DND-41 (cell line): ENCODE results near the gene SCRG1.

Source experiments
- ATAC-seq: fragments of 200-7000 bp; cut with Tn5 transposase; 3 replicates; pipeline ENCODE4 v1.9.1; 2021; ENCODE audit warnings: low read depth; ENCODE audit not compliant: insufficient read depth
- DNase-seq: peaks from one replicate; pipeline ENCODE4 v3.0.0-alpha.2; 2020
- H2AFZ ChIP-seq: 2 replicates; pipeline ENCODE4 v1.6.0; 2012; ENCODE audit warnings: low read depth, low read length
- H3K27ac ChIP-seq: 2 replicates; pipeline ENCODE4 v1.5.1; 2012; ENCODE audit warnings: low read length, inconsistent platforms
- H3K27me3 ChIP-seq: fragments of 200-600 bp; sonication (generic); 2 replicates; pipeline ENCODE4 v1.6.0; 2012; ENCODE audit warnings: low read length, mild to moderate bottlenecking, inconsistent platforms; ENCODE audit not compliant: insufficient read depth, poor library complexity
- H3K36me3 ChIP-seq: 2 replicates; pipeline ENCODE4 v1.5.1; 2012; ENCODE audit warnings: low read length, inconsistent platforms; ENCODE audit not compliant: insufficient read depth
- H3K4me1 ChIP-seq: 2 replicates; pipeline ENCODE4 v1.5.1; 2012; ENCODE audit warnings: mild to moderate bottlenecking, low read length; ENCODE audit not compliant: insufficient read depth
- H3K4me2 ChIP-seq: 2 replicates; pipeline ENCODE4 v1.6.0; 2012; ENCODE audit warnings: mild to moderate bottlenecking, moderate library complexity, low read length, inconsistent platforms; ENCODE audit not compliant: insufficient read depth
- H3K4me3 ChIP-seq, 2 experiments: fragments of 200-600 bp in 1 of 2; shearing (Covaris generic) in 1 of 2; 2 replicates each; pipeline ENCODE4 v1.5.1; 2012 to 2016; ENCODE audit warnings: inconsistent platforms in 2 of 2, low read length in 2 of 2, mild to moderate bottlenecking in 2 of 2, low read depth in 1 of 2, moderate library complexity in 1 of 2
- H3K79me2 ChIP-seq: 2 replicates; pipeline ENCODE4 v1.6.0; 2012; ENCODE audit warnings: low read length, inconsistent platforms; ENCODE audit not compliant: insufficient read depth
- H3K9ac ChIP-seq: 2 replicates; pipeline ENCODE4 v1.6.0; 2012; ENCODE audit warnings: low read depth, mild to moderate bottlenecking, inconsistent platforms, low read length, moderate library complexity
- H3K9me3 ChIP-seq: 2 replicates; pipeline ENCODE4 v1.5.1; 2012; ENCODE audit warnings: low read length, moderate library complexity, mild to moderate bottlenecking, inconsistent platforms; ENCODE audit not compliant: insufficient read depth, severe bottlenecking
- H4K20me1 ChIP-seq: 2 replicates; pipeline ENCODE4 v1.6.0; 2012; ENCODE audit warnings: low read length; ENCODE audit not compliant: insufficient read depth
- EZH2 ChIP-seq: IDR thresholded peaks from 3 replicates; pipeline ENCODE4 v1.6.1; 2012; ENCODE audit warnings: borderline replicate concordance, low read depth, mild to moderate bottlenecking, moderate library complexity, low read length, inconsistent platforms; ENCODE audit not compliant: severe bottlenecking
- TF ChIP-seq, protein P1 (sequence below): IDR thresholded peaks from 2 replicates; pipeline ENCODE4 v1.5.1; 2012; ENCODE audit warnings: borderline replicate concordance, low read length, moderate library complexity, mild to moderate bottlenecking; ENCODE audit not compliant: poor library complexity, severe bottlenecking; ENCODE audit errors: extremely low read depth

The SCRG1 gene

DNA sequence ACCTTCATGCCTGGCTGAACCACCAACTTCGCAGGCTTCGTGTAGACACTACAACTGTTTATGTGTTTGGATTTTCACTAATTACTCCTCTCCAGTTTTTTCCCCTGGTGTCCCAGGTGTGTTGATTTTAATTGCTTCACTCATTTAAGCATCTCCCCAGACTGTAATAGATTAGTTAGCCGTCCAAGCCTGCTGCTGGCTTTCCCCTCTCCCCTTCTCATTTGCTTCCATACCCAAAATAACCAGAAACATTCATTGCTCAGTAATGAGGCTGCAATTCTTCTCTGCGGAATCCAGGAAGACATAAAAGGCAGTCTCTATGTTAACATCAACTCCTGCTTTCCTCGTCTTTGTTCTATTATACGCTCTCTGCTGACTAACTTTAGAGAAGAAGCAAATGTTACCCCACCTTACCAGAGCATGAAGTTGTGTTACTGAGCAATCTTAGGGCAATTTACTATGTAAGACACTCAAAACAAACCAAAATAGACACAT lies 37.9 kb upstream of the SCRG1 start:
- no peaks in the 10 kb centered on the region for H3K27me3 ChIP-seq
- H3K79me2 ChIP-seq: no peaks in the 10 kb centered on the region
- DNase-seq: no peak
- TF ChIP-seq, protein P1, sequence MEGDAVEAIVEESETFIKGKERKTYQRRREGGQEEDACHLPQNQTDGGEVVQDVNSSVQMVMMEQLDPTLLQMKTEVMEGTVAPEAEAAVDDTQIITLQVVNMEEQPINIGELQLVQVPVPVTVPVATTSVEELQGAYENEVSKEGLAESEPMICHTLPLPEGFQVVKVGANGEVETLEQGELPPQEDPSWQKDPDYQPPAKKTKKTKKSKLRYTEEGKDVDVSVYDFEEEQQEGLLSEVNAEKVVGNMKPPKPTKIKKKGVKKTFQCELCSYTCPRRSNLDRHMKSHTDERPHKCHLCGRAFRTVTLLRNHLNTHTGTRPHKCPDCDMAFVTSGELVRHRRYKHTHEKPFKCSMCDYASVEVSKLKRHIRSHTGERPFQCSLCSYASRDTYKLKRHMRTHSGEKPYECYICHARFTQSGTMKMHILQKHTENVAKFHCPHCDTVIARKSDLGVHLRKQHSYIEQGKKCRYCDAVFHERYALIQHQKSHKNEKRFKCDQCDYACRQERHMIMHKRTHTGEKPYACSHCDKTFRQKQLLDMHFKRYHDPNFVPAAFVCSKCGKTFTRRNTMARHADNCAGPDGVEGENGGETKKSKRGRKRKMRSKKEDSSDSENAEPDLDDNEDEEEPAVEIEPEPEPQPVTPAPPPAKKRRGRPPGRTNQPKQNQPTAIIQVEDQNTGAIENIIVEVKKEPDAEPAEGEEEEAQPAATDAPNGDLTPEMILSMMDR: no peak
- no peak for TF ChIP-seq EZH2
- H3K4me2 ChIP-seq: no peak overlapping the region
- no peak overlapping the region for H3K4me3 ChIP-seq
- H2AFZ ChIP-seq: no peak overlapping the region
- H3K27ac ChIP-seq: no peak overlapping the region
- H3K36me3 ChIP-seq: no peaks in the 10 kb centered on the region
- peaks cover 20% of the 10 kb centered on the region for H3K4me1 ChIP-seq
- ATAC-seq: no peak
- no peaks in the 10 kb centered on the region for H4K20me1 ChIP-seq
- peaks cover 4% of the 10 kb centered on the region for H3K9me3 ChIP-seq
- no peak overlapping the region for H3K9ac ChIP-seq

DNA sequence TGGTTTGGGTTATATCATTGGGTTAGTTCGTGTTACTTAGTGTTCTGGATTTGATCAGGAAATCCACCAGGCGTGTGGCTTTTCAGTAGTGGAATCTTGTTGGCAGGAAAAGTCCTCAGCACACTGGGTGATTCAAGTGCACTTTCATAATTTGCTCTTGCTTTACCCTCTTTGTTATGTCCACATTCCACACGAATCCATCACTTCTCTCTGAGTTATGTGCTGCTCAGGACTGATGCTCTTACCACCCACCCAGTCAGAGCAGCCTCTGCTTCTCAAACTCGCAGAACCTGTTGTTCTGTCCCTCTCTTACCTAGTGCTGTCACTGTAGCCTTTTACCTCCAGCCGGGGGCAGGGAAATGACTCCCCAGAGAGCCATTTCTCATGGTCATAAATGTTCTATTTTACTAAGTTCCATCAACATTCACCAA lies 37.2 kb upstream of the SCRG1 start:
- TF ChIP-seq EZH2: no peak
- TF ChIP-seq, protein P1: no peak
- Histone ChIP-seq H2AFZ (no peak overlapping the region), H3K9ac (no peak overlapping the region), H3K4me2 (no peak overlapping the region), H4K20me1 (no peaks in the 10 kb centered on the region), H3K4me3 (no peak overlapping the region), H3K36me3 (no peaks in the 10 kb centered on the region), H3K27me3 (no peaks in the 10 kb centered on the region), H3K9me3 (peaks cover 4% of the 10 kb centered on the region), H3K4me1 (peaks cover 14% of the 10 kb centered on the region), H3K79me2 (no peaks in the 10 kb centered on the region), H3K27ac (no peak overlapping the region)
- no peak for ATAC-seq
- DNase-seq: no peak

DNA sequence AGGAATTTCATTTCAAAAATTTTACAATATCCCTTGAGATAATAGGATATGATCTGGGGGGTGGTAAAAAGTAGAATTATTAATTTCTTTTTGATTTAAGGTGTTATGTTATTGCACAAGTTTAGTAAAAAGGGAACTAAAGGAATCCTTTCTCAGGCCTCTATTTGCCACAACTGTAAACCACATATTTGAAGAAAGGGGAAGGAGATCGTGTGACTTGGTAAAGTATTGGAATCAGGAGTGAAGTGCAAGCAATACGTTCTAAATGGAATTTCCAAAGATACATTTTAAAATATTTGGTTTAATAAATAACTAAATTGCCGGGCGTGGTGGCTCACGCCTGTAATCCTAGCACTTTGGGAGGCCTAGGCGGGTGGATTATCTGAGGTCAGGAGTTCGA lies 35.3 kb upstream of the SCRG1 start:
- Histone ChIP-seq H3K9ac (no peak overlapping the region), H3K9me3 (peaks cover 4% of the 10 kb centered on the region), H3K4me3 (no peak overlapping the region), H3K27me3 (no peaks in the 10 kb centered on the region), H3K27ac (no peak overlapping the region), H4K20me1 (no peaks in the 10 kb centered on the region), H2AFZ (no peak overlapping the region), H3K4me2 (no peak overlapping the region), H3K36me3 (no peaks in the 10 kb centered on the region), H3K79me2 (no peaks in the 10 kb centered on the region), H3K4me1 (no peaks in the 10 kb centered on the region)
- ATAC-seq (no peak), DNase-seq (no peak)
- TF ChIP-seq, protein P1: no peak
- no peak for TF ChIP-seq EZH2

DNA sequence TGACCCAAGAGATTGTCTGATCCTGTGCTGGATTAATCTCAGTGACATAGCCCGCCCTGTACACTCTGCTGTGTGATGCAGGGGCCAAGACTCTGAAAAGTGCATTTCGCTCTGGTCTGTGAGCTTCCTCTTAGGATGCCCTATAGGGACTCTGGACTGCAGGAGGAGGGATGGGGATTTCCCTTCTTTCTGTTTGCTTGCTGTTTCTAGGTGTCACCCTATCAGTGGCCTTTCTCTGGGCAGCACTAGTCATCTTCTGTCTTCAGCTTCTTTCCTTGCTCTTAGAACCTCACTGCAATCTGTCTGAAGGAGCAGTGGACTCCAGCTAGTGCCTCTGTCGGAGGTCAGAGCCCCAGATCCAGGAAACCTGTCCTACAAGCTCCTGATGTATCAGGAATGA lies 34.5 kb upstream of the SCRG1 start:
- DNase-seq: no peak
- H4K20me1 ChIP-seq: no peaks in the 10 kb centered on the region
- H3K27me3 ChIP-seq: no peaks in the 10 kb centered on the region
- no peak overlapping the region for H3K4me2 ChIP-seq
- ATAC-seq: no peak
- TF ChIP-seq, protein P1: no peak
- no peak for TF ChIP-seq EZH2
- no peaks in the 10 kb centered on the region for H3K4me1 ChIP-seq
- H3K9me3 ChIP-seq: no peaks in the 10 kb centered on the region
- no peak overlapping the region for H3K9ac ChIP-seq
- H3K4me3 ChIP-seq: no peak overlapping the region
- H3K27ac ChIP-seq: no peak overlapping the region
- no peaks in the 10 kb centered on the region for H3K79me2 ChIP-seq
- H3K36me3 ChIP-seq: no peaks in the 10 kb centered on the region
- H2AFZ ChIP-seq: no peak overlapping the region
